Fibroblast of villous mesenchyme (primary cell): ENCODE measurements around the gene SH3TC1. TPM values are rescaled to one million over a fixed set of nuclear protein-coding genes. Genes with fewer than 3 reads are reported as not detected.

Experiments used
- DNase-seq: peaks from one replicate; pipeline ENCODE4 v3.0.0-alpha.2; 2010; ENCODE audit warnings: low read depth
- H3K4me3 ChIP-seq: 2 replicates; pipeline ENCODE4 v1.5.1; 2011; ENCODE audit warnings: low read depth, mild to moderate bottlenecking, low read length
- total RNA-seq: library from RNA; depleted of rRNA; stranded (reverse); fragments of >200 nt; gene quantifications from 2 replicates; pipeline ENCODE4 v1.2.3, GENCODE V29; 2012
- TF ChIP-seq, protein P1 (sequence below): IDR thresholded peaks from 2 replicates; pipeline ENCODE4 v1.5.1; 2012; ENCODE audit warnings: low read depth, mild to moderate bottlenecking, low read length; ENCODE audit not compliant: insufficient read depth

SH3TC1 gene
- total RNA-seq, 1 donor = 3.9 TPM

DNA sequence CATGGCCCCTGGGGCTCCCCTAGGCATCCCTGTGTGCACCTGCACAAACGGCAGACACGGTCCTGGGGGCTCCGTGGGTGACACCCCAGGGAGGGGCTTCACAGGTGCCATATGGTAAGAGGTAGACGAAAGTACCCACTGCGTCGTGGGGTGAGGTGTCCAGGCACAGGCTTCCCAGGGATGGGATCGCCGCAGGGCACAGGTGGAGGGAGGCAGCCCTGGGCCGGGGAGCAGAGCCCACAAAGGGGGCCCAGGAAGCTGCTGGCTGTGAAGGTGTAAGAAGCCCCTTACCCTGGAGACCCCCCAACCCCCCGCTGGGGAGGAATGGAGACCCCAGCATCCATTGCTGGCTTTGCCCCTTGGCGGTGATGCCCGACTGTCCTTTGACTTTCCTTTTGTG, 10.9 kb downstream of the SH3TC1 start:
- H3K4me3 ChIP-seq = no peak overlapping the region
- TF ChIP-seq, protein P1, sequence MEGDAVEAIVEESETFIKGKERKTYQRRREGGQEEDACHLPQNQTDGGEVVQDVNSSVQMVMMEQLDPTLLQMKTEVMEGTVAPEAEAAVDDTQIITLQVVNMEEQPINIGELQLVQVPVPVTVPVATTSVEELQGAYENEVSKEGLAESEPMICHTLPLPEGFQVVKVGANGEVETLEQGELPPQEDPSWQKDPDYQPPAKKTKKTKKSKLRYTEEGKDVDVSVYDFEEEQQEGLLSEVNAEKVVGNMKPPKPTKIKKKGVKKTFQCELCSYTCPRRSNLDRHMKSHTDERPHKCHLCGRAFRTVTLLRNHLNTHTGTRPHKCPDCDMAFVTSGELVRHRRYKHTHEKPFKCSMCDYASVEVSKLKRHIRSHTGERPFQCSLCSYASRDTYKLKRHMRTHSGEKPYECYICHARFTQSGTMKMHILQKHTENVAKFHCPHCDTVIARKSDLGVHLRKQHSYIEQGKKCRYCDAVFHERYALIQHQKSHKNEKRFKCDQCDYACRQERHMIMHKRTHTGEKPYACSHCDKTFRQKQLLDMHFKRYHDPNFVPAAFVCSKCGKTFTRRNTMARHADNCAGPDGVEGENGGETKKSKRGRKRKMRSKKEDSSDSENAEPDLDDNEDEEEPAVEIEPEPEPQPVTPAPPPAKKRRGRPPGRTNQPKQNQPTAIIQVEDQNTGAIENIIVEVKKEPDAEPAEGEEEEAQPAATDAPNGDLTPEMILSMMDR = no peak
- no peak for DNase-seq

DNA sequence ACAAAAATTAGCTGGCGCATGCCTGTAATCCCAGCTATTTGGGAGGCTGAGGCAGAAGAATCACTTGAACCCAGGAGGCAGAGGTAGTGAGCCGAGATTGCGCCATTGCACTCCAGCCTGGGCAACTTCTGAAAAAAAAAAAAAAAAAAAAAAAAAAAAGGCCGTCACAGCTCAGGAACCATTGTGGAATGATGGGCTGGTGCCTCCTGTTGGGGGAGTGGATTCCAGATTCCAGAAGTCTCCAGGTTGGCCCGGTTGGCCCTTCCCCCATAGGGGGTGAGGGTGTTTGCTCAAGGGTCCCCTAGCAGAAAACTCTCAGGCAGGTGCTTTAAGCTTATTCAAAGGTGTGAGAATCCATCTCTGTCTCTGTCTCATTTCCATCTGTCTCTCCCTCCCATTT, 11.5 kb downstream of the SH3TC1 start:
- no peak for DNase-seq
- no peak overlapping the region for H3K4me3 ChIP-seq
- TF ChIP-seq, protein P1 = no peak

DNA sequence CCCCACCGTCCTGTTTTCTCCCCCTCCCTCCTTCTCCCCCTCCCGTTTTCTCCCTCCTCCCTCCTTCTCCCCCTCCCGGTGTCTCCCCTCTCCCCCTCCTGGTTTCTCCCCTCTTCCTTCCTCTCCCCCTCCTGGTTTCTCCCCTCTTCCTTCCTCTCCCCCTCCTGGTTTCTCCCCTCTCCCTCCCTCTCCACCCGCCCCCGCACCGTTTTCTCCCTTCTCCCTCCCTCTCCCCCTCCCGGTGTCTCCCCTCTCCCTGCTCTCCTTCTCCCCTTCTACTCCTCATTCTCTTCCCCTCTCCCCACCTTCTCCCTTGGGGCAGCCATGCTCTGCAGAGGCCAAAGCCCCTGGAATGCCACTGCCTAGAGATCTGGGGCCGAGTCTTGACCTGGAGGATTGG, 12.2 kb downstream of the SH3TC1 start:
- TF ChIP-seq, protein P1 = no peak
- no peak for DNase-seq
- H3K4me3 ChIP-seq = no peak overlapping the region

DNA sequence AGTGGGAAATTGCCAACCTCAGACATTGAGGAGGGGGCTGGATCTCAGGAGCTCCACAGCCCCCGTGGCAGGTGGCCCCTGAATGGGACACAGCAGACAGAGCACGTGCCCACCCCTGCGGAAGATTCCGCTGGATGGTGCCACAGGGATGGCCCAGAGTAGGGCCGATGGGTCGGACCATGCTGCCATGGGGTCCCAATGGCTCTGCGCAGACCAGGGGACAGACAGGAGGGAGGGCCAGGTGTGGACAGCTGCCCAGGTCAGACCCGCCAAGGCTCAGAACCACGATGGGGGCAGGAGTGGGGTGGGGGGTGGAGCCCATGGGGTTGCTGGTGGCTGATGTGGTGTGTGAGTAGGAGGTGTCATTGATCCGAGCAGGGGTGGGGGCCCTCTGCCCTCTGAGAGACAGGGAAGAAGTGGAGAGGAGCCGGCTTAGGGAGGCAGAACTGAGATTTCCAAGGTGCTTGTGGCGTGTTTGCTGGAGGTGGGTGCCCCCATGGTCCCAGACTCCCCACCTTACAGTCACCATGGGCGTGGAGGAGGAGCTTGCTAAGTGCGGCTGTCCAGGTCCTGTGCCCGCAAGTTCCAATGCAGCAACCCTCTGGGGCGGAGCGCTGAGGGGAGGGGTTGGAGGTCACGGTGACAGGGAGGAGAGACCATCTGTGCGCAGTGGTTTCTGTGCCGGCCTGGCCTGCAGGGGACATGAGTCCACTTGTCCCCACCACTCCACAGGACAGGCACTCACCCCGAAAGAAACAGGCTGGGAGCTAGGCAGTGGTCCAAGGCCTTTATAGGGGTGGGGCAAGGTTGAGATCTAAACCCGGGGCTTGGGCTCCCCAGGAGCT, 12.9 kb downstream of the SH3TC1 start:
- TF ChIP-seq, protein P1 = no peak

DNA sequence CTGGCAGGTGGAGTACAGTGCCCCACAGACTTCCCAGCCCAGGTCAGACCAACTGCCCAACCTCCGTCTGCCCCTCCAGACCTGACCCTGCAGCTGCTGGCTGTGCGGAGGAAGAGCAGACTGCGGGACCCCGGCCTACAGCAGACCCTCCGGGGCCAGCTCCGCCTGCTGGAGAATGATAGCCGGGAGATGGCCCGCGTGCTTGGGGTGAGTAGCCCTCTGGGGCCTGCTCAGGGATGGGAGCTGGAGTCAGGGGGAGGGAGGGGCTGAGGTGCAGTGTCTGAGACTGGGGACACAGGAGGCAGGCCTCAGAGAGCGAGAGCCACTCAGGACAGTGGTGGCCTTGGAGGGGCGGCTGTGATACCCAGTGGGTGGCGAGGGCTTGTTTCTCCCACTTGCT, 13.5 kb downstream of the SH3TC1 start:
- no peak overlapping the region for H3K4me3 ChIP-seq
- TF ChIP-seq, protein P1 = no peak
- DNase-seq = no peak

More for the DNA sequence above, 12.9 kb downstream of the SH3TC1 start:
- no peak for DNase-seq
- no peak overlapping the region for H3K4me3 ChIP-seq

DNA sequence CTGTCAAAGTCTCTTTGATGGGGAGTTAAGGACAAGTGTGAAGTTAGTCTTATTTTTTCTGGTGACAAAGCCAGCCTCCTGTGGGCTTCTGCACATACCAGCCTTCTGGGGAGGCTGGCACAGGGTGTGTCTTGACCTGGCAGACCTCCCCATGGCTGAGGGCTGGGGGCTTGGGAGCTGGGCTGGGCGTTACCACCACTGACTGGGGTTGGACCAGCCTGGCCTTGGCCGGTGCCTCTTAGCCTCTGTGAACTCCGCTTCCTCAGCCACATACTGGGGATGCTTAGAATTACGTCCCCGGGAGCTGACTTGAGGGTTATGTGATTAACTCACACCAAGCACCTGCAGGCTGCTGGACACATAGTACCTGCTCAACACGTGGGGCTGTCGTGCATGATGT, 14.0 kb downstream of the SH3TC1 start:
- DNase-seq = no peak
- TF ChIP-seq, protein P1 = no peak
- H3K4me3 ChIP-seq = no peak overlapping the region

DNA sequence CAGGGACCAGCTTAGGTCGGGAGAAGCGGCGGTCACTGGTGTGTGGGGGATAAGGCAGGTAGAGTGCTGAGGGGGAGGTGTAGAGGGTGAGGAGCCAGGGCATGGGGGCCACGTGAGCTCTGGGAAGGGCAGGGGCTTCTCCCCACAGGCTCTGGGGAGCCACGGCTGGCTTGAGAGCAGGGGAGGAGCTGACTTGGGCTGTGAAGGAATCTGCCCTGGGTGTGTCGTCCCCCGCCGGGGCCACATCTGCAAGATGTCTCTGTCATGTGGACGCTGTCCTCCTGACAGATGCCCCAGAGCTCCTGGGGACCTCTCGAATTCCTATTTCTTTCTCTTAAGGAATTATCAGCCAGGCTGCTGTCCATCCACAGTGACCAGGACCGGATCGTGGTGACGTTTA, 15.0 kb downstream of the SH3TC1 start:
- DNase-seq = no peak
- TF ChIP-seq, protein P1 = no peak
- no peak overlapping the region for H3K4me3 ChIP-seq
